Measurements from ENCODE around the gene ANGPTL8. TPM values are rescaled to one million over a fixed set of nuclear protein-coding genes. Genes with fewer than 3 reads are reported as not detected.

ANGPTL8 gene
- total RNA-seq, 1 donor from 2014 or later = 15.5 TPM

DNA sequence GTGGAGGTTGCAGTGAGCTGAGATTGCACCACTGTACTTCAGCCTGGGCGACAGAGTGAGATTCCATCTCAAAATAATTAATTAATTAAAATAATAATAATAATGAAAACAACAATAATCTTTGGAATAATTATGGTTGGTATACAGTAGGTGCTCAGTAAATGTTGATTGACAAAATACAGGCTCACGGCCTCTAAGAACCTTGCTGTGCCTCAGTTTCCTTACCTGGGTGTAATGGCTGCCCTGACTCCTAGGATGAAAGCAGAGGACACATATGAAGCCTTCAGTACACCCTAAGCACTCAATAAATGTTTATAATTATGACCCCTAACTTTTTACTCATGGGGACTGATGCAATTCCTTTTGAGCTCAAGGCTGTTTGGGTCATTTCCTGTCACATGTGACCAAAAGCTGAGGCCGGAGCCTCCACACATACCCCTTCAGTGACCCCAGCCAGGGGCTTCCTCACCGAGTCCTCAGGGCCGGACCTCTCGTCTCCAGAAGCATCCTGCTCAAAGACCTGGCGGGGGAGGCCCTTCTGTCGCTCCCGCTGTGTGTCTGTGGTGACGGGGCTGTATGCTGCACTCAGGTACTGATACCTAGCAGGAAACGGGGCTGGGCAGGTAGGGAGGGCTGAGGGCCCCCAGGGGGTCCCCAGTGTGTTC is 12.4 kb downstream of the ANGPTL8 start:
- DNase-seq (ENCODE audit: low spot score) (no peak), ATAC-seq (no peak)
- intact Hi-C loops (cut with DNase I) = no loop called here

DNA sequence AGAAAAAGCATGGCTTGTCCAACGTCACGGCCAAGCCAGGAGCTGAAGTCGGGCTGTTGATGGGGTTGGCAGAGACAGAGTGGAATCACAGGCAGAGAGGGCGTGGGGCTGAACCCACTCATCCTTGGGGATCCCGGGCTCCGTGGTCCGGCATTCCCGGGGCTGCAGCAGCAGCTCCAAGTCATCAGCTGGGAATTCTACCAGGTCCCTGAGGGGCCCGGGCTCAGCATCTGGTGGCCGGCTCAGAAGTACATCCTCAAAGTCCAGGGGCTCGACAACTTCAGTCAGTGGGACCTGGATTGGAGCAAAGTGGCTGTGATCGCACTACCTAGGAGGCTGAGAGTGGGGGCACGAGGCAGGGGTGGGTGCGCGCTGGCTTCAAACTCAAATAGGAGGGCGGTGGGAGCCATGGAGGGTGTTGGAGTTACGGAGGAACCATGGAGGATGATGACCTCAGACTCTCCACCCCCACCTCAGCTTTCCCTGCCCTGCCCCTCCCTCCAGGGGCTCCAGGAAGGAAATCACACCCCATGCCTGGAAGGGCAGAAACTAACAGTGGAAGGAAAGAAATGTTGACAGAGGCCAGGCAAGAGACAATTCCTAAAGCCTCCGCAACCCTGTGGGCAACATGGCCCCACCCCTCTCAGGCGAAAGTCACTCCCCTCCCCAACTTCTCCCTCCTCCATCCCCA is 13.4 kb downstream of the ANGPTL8 start:
- ATAC-seq (peak; percentile 4), DNase-seq (ENCODE audit: low spot score) (no peak)
- intact Hi-C loops (cut with DNase I) = no loop called here

- intact Hi-C loops (cut with DNase I) = no loop called here
- DNase-seq (ENCODE audit: low spot score) (no peak), ATAC-seq (no peak)
These were observed 15.2 kb downstream of the ANGPTL8 start for GRCh38 chr19:11254666-11255065.

DNA sequence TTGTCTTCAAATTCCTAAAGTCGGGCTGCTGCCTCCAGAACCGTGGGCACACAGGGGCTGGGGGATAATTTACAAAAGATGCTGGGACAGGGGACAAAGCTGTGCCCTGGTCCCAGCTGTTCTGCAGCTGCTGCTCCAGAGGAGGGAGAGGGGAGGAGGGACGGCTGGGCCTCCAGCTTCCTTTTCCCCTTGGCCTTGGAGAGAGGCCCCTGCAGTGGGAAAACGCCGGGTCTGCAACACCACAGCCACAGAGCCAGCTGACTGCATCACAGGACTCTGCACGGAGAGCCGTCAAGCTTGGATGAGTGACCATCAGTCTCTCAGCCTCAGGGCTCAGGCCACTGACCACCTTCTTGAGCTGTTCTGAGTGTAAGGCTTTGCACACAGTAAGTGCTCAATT is 16.8 kb downstream of the ANGPTL8 start:
- no peak for DNase-seq (ENCODE audit: low spot score)
- intact Hi-C loops (cut with DNase I) = no loop called here
- peak; percentile 18 for ATAC-seq

DNA sequence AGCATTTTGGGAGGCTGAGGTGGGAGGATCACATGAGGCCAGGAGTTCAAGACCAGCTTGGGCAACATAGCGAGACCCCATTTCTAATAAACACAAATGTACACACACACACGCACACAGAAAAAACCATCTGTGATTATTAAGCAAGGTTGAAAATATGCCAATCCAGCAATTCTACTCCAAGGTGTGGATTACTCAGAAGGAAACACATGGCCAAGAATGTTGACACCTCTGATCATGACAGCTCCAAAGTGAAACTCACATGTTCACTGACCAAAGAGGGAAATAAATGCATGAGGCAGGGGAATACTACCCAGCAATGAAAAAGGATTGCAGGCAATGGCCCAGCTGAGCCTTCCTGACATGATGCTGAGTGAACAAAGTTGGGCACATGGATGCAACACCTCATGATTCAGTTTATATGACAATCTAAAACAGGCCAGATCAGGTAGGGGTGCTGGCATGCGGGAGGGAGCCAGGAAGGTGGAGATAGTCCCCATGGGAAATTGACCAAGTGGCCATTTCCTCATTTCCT is 18.5 kb downstream of the ANGPTL8 start:
- no peak for ATAC-seq
- intact Hi-C loops (cut with DNase I) = no loop called here
- DNase-seq (ENCODE audit: low spot score) = no peak

GRCh38 chr19:11260996-11261395 is 21.6 kb downstream of the ANGPTL8 start:
- DNase-seq (ENCODE audit: low spot score) (no peak), ATAC-seq (no peak)
- intact Hi-C loops (cut with DNase I) = no loop called here

GRCh38 chr19:11261431-11261970 is 22.1 kb downstream of the ANGPTL8 start:
- intact Hi-C loops (cut with DNase I) = no loop called here
- no peak for DNase-seq (ENCODE audit: low spot score)
- ATAC-seq = peak; percentile 49

- intact Hi-C loops (cut with DNase I) = no loop called here
- no peak for DNase-seq (ENCODE audit: low spot score)
- ATAC-seq = peak; percentile 71
These were observed 22.8 kb downstream of the ANGPTL8 start, which contains the start of gene DOCK6 for GRCh38 chr19:11261971-11262839. DOCK6 (minus strand) TSS chr19:11262524; CDS start chr19:11262440, 84 bp downstream.

DNA sequence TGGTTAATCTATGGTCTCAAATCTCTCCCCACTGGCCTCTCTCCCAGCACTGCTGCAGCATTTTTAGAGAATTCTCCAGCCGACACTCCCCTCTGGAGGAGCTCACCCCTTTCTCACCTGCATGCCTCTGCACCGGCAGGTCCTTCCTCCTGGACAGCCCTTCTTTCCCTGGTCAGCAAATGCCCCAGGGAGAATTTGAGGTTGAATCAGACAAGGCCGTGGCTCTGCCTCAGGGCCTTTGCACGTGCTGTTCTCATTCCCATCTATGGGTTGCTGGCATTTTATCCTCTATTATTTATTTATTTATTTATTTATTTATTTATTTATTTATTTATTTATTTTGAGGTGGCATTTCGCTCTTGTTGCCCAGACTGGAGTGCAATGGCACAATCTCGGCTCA is 24.3 kb downstream of the ANGPTL8 start:
- intact Hi-C loops (cut with DNase I) = no loop called here
- ATAC-seq (no peak), DNase-seq (ENCODE audit: low spot score) (no peak)

GRCh38 chr19:11264452-11265176 is 25.2 kb downstream of the ANGPTL8 start:
- DNase-seq (ENCODE audit: low spot score) (no peak), ATAC-seq (no peak)
- intact Hi-C loops (cut with DNase I) = no loop called here

- no peak for ATAC-seq
- no peak for DNase-seq (ENCODE audit: low spot score)
- intact Hi-C loops (cut with DNase I) = no loop called here
These were observed 25.9 kb downstream of the ANGPTL8 start for GRCh38 chr19:11265177-11265784.

- ATAC-seq (no peak), DNase-seq (ENCODE audit: low spot score) (no peak)
- intact Hi-C loops (cut with DNase I) = no loop called here
These were observed 26.4 kb downstream of the ANGPTL8 start for GRCh38 chr19:11265785-11266236.

GRCh38 chr19:11267316-11268085 is 28.1 kb downstream of the ANGPTL8 start:
- intact Hi-C loops (cut with DNase I) = no loop called here
- ATAC-seq = no peak
- DNase-seq (ENCODE audit: low spot score) = no peak

- ATAC-seq (peak; percentile 90), DNase-seq (ENCODE audit: low spot score) (peak; percentile 85)
- intact Hi-C loops (cut with DNase I) = no loop called here
These were observed 29.4 kb downstream of the ANGPTL8 start for GRCh38 chr19:11268783-11269267.

- intact Hi-C loops (cut with DNase I) = no loop called here
- DNase-seq (ENCODE audit: low spot score) (no peak), ATAC-seq (no peak)
These were observed 30.0 kb downstream of the ANGPTL8 start for GRCh38 chr19:11269408-11269807.

GRCh38 chr19:11273296-11273695 is 33.9 kb downstream of the ANGPTL8 start:
- ATAC-seq = no peak
- intact Hi-C loops (cut with DNase I) = no loop called here
- DNase-seq (ENCODE audit: low spot score) = no peak

- DNase-seq (ENCODE audit: low spot score) (no peak), ATAC-seq (no peak)
- intact Hi-C loops (cut with DNase I) = no loop called here
These were observed 34.6 kb downstream of the ANGPTL8 start for GRCh38 chr19:11273989-11274388.
